SJSA1 (cell line): ENCODE results near the gene HCFC1. TPM values are rescaled to one million over a fixed set of nuclear protein-coding genes. Genes with fewer than 3 reads are reported as not detected.
"Not testable (repeated sequence)": the region's sequence is repeated elsewhere in the genome, so short reads cannot be mapped to it uniquely, and the experiment has no call there.

Source experiments
- DNase-seq, 2 experiments: peaks; one replicate each; pipeline ENCODE4 v3.0.0-alpha.2; 2015 to 2020; ENCODE audit warnings: low spot score in 2 of 2, low read depth in 1 of 2
- H3K27ac ChIP-seq: fragments of 250-450 bp; sonication (Bioruptor Pico); 2 replicates; pipeline ENCODE4 v1.5.1; 2020; ENCODE audit warnings: mild to moderate bottlenecking, moderate library complexity
- H3K27me3 ChIP-seq: fragments of 250-450 bp; sonication (Bioruptor Pico); replicated peaks from 2 replicates; pipeline ENCODE4 v1.5.1; 2020; ENCODE audit warnings: mild to moderate bottlenecking, moderate library complexity
- H3K36me3 ChIP-seq: fragments of 250-450 bp; sonication (Bioruptor Pico); 2 replicates; pipeline ENCODE4 v1.5.1; 2020; ENCODE audit warnings: mild to moderate bottlenecking
- H3K4me1 ChIP-seq: fragments of 250-450 bp; sonication (Bioruptor Pico); replicated peaks from 2 replicates; pipeline ENCODE4 v1.6.1; 2021; ENCODE audit warnings: mild to moderate bottlenecking
- H3K4me3 ChIP-seq: fragments of 250-450 bp; sonication (Bioruptor Pico); 2 replicates; pipeline ENCODE4 v1.5.1; 2020; ENCODE audit warnings: mild to moderate bottlenecking
- H3K9me3 ChIP-seq: fragments of 250-450 bp; sonication (Bioruptor Pico); replicated peaks from 2 replicates; pipeline ENCODE4 v1.5.1; 2020; ENCODE audit warnings: mild to moderate bottlenecking
- total RNA-seq: library from RNA; depleted of rRNA; stranded (reverse); fragments of >200 nt; shearing (Covaris generic); gene quantifications from 2 replicates; pipeline ENCODE4 v1.2.3, GENCODE V29; 2014

The HCFC1 gene
- total RNA-seq, 1 experiment from 2014 or later: 42.8 TPM

DNA sequence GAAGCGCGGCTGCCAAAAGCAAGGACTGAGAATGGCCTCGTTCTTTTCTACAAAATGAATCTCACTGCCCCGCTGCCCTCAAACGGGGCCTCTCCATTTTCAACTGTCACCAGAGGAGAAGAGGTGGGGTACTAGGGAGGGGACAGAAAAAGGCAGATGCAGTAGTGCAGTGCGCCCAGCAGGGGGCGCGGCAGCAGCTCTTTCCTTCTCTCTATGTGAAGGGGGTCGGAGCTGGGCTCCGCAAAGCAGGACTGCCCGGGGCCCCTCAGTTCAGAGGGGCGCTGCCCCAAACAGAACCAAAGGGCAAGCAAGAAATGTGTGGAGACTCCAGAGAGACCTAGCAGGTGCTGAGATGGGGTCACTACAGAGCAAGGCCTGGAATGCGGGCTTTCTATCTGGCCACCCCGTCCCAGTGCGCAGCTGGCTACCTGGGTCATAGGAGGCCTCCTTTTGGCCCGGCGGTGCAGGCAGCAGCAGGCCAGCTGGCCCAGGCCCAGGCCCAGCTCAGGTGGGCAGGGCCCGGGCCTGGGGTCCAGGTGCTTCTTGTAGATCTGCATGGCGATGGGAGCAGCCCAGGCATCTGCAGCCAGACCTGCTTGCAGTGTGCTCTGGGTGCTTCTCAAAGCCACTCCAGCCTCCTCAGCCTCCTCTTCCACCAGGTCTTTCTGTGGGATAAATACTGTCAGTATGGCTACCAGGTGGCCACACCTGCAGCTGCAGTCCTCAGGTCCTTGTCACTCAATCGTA lies 42.2 kb upstream of the HCFC1 start:
- Histone ChIP-seq H3K27me3 (no peaks in the 10 kb centered on the region), H3K4me1 (peaks cover 7% of the 10 kb centered on the region), H3K36me3 (peaks cover 48% of the 10 kb centered on the region), H3K27ac (no peak overlapping the region), H3K9me3 (no peaks in the 10 kb centered on the region), H3K4me3 (no peak overlapping the region)
- peak in 1 of 2 experiments; percentile 38 for DNase-seq

- Histone ChIP-seq H3K27ac (no peak overlapping the region), H3K27me3 (no peaks in the 10 kb centered on the region), H3K9me3 (no peaks in the 10 kb centered on the region), H3K4me1 (no peaks in the 10 kb centered on the region; the same call in 1 of the 2 replicates), H3K36me3 (peaks cover 44% of the 10 kb centered on the region), H3K4me3 (no peak overlapping the region)
- no peak for DNase-seq
Measured at GRCh38 chrX:154013001-154013421, 41.4 kb upstream of the HCFC1 start.

DNA sequence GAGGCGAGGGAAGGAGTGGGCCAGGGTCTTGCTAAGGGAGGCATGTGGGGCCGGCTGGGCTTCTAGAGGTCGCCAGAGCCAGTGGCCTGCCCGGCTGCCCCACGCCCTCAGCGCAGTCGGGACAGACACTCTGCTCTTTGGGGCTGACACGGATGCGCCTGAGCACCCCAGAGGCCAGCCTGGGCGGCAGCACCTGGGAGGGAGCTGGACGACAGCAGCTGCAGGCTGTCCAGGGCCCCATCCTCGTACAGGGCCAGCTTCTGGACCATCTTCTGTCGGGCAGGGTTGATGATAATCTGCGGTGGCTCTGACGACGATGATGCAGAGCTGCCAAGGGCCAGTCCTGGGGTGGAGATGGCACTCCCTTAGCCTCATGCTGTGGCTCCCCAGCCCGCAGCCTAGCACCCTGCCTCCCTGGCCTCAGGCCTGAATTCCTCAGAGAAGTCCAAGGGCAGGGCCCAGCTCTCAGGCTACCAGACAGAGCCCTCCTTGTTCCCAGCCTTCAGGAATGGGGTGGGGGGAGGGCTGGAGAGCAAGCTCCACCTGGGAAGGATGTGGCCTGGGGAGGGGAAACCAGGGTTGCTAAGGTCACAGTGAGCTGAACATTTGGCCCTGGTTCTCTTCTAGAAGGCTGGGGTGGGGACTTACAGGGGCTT lies 40.8 kb upstream of the HCFC1 start:
- Histone ChIP-seq H3K4me1 (no peaks in the 10 kb centered on the region), H3K36me3 (peaks cover 41% of the 10 kb centered on the region), H3K4me3 (no peak overlapping the region), H3K27ac (no peak overlapping the region), H3K9me3 (no peaks in the 10 kb centered on the region), H3K27me3 (no peaks in the 10 kb centered on the region)
- no peak for DNase-seq

GRCh38 chrX:154011376-154012335 lies 40.0 kb upstream of the HCFC1 start:
- H3K36me3 ChIP-seq: peaks cover 32% of the 10 kb centered on the region
- no peaks in the 10 kb centered on the region for H3K4me1 ChIP-seq
- H3K27ac ChIP-seq: no peak overlapping the region
- no peaks in the 10 kb centered on the region for H3K9me3 ChIP-seq
- H3K27me3 ChIP-seq: no peaks in the 10 kb centered on the region
- no peak for DNase-seq
- H3K4me3 ChIP-seq: no peak overlapping the region

- Histone ChIP-seq H3K9me3 (no peaks in the 10 kb centered on the region), H3K4me1 (no peaks in the 10 kb centered on the region), H3K36me3 (peaks cover 22% of the 10 kb centered on the region), H3K4me3 (no peak overlapping the region), H3K27me3 (no peaks in the 10 kb centered on the region), H3K27ac (no peak overlapping the region)
- DNase-seq: no peak
Measured at GRCh38 chrX:154010330-154011087, 38.9 kb upstream of the HCFC1 start.

- Histone ChIP-seq H3K27ac (no peak overlapping the region), H3K9me3 (no peaks in the 10 kb centered on the region), H3K4me1 (no peaks in the 10 kb centered on the region), H3K4me3 (no peak overlapping the region), H3K36me3 (peaks cover 18% of the 10 kb centered on the region), H3K27me3 (no peaks in the 10 kb centered on the region)
- no peak for DNase-seq
Measured at GRCh38 chrX:154008521-154008920, 36.9 kb upstream of the HCFC1 start.

GRCh38 chrX:154006947-154007346 lies 35.3 kb upstream of the HCFC1 start:
- no peaks in the 10 kb centered on the region for H3K9me3 ChIP-seq

DNA sequence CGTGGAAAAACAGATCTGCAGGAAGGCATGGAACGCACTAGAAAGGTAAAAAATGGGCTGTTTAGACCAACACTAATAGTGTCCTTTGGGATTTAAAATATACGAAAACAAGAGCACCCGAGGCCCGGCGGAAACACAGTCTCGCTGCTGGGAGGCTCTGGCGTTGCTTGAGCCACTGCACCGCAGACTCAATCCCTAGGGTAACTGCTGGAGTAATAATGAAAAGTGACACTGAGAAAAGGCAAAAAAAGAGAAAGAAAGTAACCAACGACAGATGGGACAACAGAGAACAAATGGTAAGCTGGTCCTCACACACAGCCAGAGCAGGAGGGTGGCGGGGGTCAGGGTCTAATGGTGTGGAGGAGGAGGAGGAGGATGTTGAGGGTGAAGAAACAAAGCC lies 32.7 kb upstream of the HCFC1 start:
- H3K4me3 ChIP-seq: no peak overlapping the region
- no peaks in the 10 kb centered on the region for H3K36me3 ChIP-seq
- H3K4me1 ChIP-seq: no peaks in the 10 kb centered on the region
- H3K27ac ChIP-seq: no peak overlapping the region
- H3K9me3 ChIP-seq: no peaks in the 10 kb centered on the region
- no peak for DNase-seq
- no peaks in the 10 kb centered on the region for H3K27me3 ChIP-seq

More at GRCh38 chrX:154006947-154007346, 35.3 kb upstream of the HCFC1 start:
- no peak for DNase-seq
- Histone ChIP-seq H3K27ac (no peak overlapping the region), H3K27me3 (no peaks in the 10 kb centered on the region), H3K4me1 (no peaks in the 10 kb centered on the region), H3K4me3 (no peak overlapping the region), H3K36me3 (peaks cover 5% of the 10 kb centered on the region; the same call in 1 of the 2 replicates)

- no peaks in the 10 kb centered on the region for H3K9me3 ChIP-seq
- H3K27ac ChIP-seq: no peak overlapping the region
- no peaks in the 10 kb centered on the region for H3K4me1 ChIP-seq
- H3K27me3 ChIP-seq: no peaks in the 10 kb centered on the region
- no peaks in the 10 kb centered on the region for H3K36me3 ChIP-seq
- DNase-seq: no peak
- H3K4me3 ChIP-seq: no peak overlapping the region
Measured at GRCh38 chrX:154002215-154002719, 30.6 kb upstream of the HCFC1 start.

DNA sequence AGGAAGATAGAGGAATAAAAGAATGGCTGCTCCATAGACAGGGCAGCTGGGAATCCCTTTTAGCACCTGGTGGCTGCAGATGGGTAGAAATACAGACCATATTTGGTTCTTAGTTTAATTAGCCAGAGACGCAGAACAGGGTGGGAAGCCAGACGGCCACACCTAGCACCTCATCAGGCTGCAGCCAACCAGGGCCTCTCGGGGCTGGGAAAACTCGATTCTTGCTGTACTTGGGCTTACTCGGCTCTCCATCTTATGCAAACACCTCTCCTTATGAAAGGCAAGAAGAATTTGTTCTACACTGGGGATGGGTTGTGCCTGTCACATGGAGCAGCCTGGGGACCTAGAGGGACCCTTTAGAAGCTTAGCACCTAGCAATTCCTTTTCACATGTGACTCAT lies 28.4 kb upstream of the HCFC1 start:
- H3K4me1 ChIP-seq: no peaks in the 10 kb centered on the region
- no peaks in the 10 kb centered on the region for H3K9me3 ChIP-seq
- H3K36me3 ChIP-seq: no peaks in the 10 kb centered on the region
- no peak for DNase-seq
- no peak overlapping the region for H3K4me3 ChIP-seq
- H3K27me3 ChIP-seq: no peaks in the 10 kb centered on the region
- H3K27ac ChIP-seq: no peak overlapping the region

DNA sequence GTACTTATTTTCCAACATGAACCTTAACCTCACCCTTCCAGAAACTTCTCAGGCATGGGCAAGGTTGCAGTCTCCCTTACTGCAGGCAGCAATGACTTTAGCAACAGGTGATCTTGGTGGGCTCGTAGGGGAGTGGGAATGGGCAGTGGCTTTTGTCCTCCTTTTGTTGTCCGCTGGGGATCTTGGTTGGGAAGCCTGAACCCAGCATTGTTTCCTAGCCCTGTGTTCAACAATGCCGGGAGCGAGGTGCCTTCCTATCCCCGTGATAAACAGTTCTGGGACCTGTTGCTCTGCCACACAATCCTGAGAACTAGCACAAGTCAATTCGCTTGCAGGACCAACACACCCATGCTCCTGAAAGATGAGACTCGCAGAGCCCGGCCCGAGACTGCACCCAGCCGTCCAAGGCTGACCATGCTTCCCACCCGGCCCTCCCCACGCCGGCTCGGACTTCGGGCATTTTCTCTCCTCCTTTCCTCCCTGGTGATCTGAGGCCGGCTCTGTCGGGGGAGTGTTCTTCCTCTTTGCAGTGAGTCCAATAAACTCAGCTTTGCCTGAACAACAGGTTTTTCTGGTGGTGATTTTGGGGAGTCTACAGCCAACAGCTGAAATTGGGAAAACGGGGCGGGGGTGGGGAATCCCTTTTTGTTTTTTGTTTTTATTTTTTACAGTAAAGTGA lies 27.9 kb upstream of the HCFC1 start:
- H3K36me3 ChIP-seq: no peaks in the 10 kb centered on the region
- H3K27me3 ChIP-seq: no peaks in the 10 kb centered on the region
- no peak overlapping the region for H3K4me3 ChIP-seq
- no peaks in the 10 kb centered on the region for H3K9me3 ChIP-seq
- DNase-seq: no peak
- H3K27ac ChIP-seq: no peak overlapping the region
- H3K4me1 ChIP-seq: no peaks in the 10 kb centered on the region

DNA sequence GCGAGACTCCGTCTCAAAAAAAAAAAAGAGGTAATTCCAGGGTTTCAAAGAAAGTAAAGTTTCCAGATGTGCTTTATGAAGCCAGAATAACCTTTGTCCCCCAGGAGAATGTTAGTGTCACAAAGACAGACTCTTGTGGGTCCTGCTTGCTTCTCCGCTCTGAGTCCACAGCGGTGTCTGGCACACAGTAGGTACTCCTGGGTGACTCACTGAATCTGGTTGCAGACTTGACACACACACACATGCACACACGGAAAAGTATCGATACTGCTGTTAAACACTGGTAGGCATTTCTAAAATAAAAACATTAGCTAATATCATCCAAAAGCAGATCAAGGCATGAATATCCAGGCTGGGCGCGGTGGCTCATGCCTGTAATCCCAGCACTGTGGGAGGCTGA lies 23.9 kb upstream of the HCFC1 start:
- no peaks in the 10 kb centered on the region for H3K36me3 ChIP-seq
- no peaks in the 10 kb centered on the region for H3K4me1 ChIP-seq
- no peaks in the 10 kb centered on the region for H3K27me3 ChIP-seq
- H3K4me3 ChIP-seq: no peak overlapping the region
- H3K27ac ChIP-seq: no peak overlapping the region
- DNase-seq: no peak
- no peaks in the 10 kb centered on the region for H3K9me3 ChIP-seq

- H3K36me3 ChIP-seq, H3K4me1 ChIP-seq, H3K27me3 ChIP-seq, H3K9me3 ChIP-seq, H3K27ac ChIP-seq, DNase-seq, H3K4me3 ChIP-seq: not testable (repeated sequence)
Measured at GRCh38 chrX:153994398-153994797, 22.8 kb upstream of the HCFC1 start.
